ENCODE data around the gene SERP1.

GRCh38 chr3:150504483-150504882 lies 41.8 kb downstream of the SERP1 start:
- TF ChIP-seq EZH2 (IDR thresholded peaks at IDR 0.05), result no peak
- TF ChIP-seq, protein P1, sequence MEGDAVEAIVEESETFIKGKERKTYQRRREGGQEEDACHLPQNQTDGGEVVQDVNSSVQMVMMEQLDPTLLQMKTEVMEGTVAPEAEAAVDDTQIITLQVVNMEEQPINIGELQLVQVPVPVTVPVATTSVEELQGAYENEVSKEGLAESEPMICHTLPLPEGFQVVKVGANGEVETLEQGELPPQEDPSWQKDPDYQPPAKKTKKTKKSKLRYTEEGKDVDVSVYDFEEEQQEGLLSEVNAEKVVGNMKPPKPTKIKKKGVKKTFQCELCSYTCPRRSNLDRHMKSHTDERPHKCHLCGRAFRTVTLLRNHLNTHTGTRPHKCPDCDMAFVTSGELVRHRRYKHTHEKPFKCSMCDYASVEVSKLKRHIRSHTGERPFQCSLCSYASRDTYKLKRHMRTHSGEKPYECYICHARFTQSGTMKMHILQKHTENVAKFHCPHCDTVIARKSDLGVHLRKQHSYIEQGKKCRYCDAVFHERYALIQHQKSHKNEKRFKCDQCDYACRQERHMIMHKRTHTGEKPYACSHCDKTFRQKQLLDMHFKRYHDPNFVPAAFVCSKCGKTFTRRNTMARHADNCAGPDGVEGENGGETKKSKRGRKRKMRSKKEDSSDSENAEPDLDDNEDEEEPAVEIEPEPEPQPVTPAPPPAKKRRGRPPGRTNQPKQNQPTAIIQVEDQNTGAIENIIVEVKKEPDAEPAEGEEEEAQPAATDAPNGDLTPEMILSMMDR (IDR thresholded peaks at IDR 0.05), result no peak
